NCI-H1417 treated with DMSO at 0.1 percent for 48 hours (cell line): ENCODE data around the gene INO80E.
"Not testable (repeated sequence)": the region's sequence is repeated elsewhere in the genome, so short reads cannot be mapped to it uniquely, and the experiment has no call there.

Experiments used
- DNase-seq: peaks from one replicate; lab custom pipeline; 2025; lab: John Stamatoyannopoulos, UW

The INO80E gene

GRCh38 chr16:30009990-30010843 is 14.2 kb downstream of the INO80E start:
- no peak for DNase-seq

GRCh38 chr16:30010844-30011713 is 15.0 kb downstream of the INO80E start, which contains the start of gene DOC2A:
Gene DOC2A, minus strand, starts transcription at chr16:30011027. Its CDS starts 805 bp downstream, at chr16:30010222.
- DNase-seq, result no peak

DNA sequence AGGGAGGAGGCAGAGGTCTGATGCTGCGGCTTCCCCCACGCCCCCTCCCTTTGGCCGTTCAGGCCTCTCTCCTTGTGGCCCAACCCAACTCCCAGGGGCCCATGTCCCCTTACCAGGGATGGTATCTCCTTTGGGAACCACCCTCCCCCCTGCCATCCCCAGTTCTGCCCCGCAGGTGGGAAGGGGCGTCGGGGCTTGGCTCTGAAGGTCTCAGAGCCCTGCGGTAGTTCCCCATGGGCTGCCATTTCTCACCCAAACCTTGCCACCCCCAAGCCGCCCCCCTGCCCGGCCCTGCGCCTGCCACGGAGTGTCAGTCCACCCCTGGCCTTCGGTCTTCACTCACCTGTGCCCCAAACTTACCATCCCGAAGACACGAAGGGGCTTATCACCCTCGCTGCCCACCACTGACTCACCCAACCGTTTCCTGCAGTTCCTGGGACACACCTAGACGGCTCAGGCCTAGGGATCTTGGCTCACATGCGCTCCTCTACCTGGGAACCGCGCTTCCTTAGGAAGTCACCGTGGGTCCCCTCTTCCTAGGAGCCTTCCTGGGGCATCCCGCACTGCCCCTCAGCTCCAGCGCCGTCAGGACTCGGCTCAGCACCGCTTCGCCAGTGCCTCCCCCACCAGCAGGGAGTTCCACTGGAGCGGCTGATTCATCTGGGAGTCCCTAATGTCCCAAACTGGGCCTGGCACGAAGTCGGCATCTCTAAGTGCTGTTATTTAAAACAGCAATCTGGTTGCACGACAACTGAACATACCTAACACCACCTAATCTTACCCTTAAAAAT is 15.9 kb downstream of the INO80E start:
- no peak for DNase-seq

- DNase-seq, result not testable (repeated sequence)
These were observed 16.6 kb downstream of the INO80E start for GRCh38 chr16:30012598-30012997.

DNA sequence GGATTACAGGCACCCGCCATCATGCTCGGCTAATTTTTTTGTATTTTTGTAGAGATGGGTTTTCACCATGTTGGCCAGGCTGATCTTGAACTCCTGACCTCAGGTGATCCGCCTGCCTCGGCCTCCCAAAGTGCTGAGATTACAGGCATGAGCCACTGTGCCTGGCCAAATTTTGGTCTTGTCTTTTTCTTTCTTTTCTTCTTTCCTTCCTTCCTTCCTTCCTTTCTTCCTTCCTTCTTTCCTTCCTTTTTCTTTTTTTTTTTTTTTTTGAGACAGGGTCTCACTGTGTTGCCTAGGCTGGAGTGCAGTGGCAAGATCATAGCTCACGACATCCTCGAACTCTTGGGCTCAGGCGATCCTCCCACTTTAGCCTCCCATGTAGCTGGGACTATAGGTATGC is 19.4 kb downstream of the INO80E start:
- not testable (repeated sequence) for DNase-seq

DNA sequence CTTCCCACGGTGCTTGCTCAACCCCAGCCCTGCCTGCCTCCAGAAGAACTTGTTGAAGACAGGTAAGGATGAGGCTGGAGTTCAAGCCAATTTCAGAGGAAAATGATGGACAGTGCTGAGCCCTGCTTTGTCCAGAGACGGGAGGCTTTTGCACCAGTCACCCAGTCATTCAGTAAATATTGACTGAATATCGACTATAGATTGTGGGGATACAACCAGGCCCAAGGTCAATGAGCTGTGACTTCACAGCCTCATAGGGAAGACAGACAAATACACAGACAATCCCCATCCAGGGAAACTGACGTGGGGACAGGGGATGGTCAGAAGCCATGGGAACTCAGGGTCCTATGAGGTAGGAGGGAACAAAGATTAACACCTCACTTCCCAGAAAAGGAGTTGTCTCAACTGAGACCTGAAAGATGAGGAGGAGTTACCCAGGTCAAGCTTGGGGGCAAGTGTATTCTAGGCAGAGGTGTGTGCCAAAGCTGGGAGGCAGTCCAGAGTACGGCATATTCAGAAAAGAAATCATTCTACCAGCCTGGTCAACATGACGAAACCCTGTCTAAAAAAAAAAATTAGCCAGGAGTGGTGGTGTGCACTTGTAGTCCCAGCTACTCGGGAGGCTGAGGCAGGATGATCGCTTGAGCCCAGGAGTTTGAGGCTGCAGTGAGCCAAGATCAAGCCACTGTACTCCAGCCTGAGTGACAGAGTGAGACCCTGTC is 20.7 kb downstream of the INO80E start:
- no peak for DNase-seq

GRCh38 chr16:30017277-30017656 is 21.2 kb downstream of the INO80E start:
- no peak for DNase-seq

DNA sequence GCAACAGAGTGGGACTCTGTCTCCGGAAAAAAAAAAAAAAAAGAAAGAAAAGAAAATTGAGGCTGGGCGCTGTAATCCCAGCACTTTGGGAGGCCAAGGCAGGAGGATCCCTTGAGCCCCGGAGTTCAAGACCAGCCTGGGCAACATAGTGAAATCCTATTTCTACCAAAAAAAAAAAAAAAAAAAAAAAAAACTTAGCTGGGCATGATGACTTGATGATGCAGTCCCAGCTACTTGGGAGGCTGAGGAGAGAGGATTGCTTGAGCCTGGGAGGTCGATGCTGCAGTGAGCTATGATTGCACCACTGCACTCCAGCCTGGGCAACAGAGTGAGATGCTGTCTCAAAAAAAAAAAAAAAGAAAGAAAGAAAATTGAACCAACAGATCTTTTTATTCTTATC is 21.9 kb downstream of the INO80E start:
- DNase-seq, result not testable (repeated sequence)

DNA sequence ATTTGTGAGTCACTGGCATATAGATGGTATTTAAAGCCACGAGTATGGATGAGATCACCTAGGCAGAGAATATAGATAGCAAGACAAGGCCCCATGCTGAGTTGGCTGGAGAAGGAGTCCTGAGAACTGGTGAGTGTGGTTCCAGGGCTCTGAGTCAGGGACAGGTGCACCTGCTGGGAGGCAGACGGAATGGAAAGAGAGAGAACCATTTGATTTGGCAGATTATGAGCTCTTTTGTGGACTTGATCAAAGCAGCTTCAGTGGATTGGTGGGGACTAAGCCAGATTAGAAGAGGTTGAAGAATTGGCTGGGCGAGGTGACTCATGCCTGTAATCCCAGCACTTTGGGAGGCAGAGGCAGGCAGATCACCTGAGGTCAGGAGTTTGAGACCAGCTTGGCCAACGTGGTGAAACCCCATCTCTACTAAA is 22.7 kb downstream of the INO80E start:
- no peak for DNase-seq

DNA sequence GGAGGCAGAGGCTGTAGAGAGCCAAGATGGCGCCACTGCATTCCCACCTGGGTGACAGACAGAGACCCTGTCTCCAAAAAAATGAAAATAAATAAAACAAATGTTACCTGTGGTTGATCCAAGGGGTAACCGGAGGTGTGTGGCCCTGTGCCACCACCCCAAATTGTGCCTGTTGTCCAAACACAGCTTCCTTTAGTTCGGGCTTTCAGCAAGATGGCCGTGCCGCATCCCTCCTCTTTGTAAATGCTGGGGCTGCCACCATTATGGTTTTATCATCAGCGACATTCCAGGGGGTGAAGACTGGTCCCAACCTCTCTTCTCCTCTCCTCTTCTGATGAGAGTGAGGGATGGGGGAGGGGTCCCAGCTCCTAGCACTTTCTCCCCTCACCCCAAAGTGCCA is 26.8 kb downstream of the INO80E start, which contains the start of gene C16orf92:
Gene C16orf92 (plus strand): TSS at position 312 of the 400 bp plus-strand sequence. CDS start 143 bp downstream, outside the sequence.
- DNase-seq, result no peak

GRCh38 chr16:30023586-30023985 is 27.5 kb downstream of the INO80E start:
- DNase-seq, result no peak

DNA sequence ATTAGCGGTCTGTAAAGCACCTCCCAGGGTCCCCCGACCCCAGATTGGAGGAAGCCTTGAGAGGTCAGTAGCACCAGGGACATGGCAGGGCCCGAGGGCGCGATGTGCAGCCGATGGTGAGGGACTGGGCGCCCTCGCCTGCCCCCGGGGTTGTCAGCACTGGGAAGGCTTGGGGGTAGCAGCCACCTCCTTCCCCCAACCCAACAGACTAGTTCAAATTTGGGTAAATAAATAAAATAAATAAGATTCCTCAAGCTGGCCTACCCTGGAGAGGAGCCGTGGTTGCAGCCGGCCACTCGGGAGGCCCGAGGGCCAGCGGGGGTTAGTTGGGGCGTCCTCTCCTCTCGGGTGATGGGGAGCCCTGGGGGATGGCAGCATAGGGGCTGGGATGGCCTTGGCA is 28.4 kb downstream of the INO80E start:
- DNase-seq, result no peak

- DNase-seq, result no peak
These were observed 29.1 kb downstream of the INO80E start for GRCh38 chr16:30025156-30025555.

- no peak for DNase-seq
These were observed 29.5 kb downstream of the INO80E start for GRCh38 chr16:30025574-30025973.

- DNase-seq, result no peak
These were observed 30.4 kb downstream of the INO80E start for GRCh38 chr16:30026449-30026848.

DNA sequence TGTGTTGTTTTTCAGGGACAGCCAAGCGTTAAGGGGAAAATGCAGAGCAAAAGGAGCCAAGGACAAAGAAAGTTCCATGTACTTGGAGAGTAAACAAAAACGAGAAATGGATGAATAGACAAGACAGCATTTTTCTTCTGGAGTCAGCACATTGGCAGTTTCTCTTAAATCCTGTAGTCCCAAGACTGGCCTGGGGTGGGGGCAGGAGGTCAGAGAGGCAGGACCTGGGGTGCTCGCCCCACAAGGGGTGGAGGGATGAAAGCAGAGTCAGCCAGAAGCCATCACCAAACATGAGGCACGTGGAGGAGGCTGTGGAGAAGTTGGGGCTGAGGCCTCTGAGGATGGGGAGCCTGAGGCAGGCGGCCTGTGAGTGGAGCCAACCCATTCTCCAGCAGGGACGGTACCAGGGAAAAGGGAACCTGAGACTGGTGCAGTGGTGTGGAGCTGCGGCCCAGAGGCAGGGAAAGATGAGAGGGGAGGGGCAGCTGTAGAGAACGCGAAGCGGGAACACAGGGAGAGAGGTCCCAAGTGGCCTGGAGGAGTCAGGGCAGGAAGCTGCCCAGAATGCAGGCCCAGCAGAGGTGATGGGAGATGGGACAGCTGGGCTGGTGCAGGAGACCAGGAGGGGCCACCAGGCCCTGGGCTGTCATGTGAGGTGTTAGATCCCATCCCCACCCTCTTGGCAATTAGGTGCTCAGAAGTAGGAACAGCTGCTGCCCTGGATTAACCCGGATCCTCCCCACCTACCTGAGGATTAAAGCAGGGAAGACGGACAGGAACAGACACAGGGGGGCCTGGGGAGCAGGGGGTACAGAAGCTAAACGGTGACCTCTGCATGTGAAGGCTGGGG is 31.8 kb downstream of the INO80E start:
- DNase-seq, result no peak

DNA sequence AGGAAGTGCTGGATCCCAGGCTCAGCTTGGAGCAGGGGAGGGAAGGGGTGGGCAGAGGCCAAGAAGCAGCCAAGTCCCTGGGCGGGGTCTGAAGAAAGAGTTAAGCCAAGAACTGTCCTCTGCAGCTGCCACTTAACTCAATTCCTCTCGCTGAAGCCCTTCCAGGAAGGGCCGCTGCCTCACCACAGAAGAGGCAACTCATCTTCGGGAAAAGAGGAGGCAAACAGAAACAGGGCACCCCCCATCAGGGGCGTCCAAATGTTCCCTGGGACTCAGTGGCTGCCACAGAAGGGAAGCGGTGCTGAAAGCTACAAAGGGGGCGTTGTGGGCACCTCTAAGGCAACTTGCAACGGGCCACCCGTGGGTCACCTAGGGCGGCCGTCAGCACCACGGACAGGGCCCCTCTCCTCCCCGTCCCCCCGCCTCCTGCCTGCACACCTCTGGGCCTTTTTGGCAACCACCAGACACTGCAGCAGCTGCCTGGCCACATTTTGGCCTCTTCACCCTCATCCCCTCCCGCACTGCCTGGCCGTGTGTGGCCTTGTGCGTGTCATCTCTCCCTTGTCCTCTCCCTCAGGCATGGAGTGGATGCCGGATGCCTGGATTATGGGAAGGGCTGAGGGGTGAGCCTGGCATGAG is 32.5 kb downstream of the INO80E start:
- no peak for DNase-seq

DNA sequence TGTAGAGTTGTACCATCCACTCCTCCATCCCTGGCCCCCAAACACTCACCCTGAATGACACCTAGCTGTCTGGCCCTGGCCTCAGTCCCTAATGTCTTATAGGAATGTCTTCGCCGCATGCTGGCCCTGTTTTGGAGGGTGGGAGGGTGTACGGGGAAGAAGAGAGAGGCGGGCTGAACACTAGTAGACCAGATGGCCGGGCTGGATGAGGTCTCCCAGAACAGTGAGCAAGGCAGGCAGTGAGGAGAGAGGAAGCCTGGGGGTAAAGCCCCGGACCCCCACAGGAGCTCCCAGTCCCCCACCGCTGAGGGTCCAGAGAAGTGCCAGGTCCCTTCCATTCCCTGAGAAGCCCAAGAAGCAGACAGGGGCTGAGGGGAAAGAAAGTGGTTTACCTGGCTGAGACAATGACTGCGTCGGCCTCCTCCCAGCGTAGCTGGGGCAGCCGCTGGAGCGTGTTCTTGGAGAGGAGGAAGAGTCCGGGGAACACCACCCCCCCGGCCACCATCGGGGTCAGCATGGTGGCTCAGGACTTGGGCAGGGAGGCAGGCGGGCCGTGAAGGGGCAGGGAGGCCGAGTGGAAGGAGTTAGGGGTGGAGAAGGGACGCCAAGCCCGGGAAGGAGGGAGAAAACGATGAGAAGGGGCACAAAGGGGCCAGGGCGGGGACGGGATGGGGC is 34.1 kb downstream of the INO80E start:
- no peak for DNase-seq

DNA sequence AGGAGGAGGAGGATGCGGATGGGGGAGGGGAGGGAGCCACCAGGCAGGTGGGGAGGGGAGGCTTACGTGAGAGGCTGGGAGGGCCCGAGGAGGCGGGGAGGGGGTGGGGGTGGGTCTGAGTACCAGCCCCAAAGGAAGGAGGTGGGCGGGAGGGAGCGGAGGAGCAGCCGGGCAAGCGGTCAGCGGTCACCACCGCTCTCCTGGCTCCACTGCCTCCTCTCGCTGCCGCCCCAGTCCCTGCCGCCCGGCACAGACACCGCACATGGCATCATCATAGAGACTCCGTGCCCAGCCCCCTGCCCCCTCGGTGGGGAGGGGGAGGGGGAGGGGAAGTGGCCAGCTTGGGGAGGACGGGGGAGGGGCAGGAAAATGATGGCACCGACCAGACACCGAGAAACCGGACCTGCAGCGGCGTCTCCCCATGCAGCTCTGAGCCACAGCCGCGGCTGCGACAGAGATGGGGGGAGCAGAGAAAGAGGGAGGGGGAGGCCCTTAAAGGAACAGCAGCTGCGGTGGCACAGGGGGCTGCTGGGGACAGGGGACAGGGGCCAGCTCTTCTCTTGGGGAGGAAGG is 34.9 kb downstream of the INO80E start, which contains the start of gene TLCD3B:
Gene TLCD3B (minus strand): TSS at position 431 of the 573 bp plus-strand sequence. CDS start 744 bp downstream, outside the sequence.
- no peak for DNase-seq
